DND-41 (cell line): ENCODE results near the gene C1orf52.

ENCODE experiments used
- ATAC-seq: fragments of 200-7000 bp; cut with Tn5 transposase; 3 replicates; pipeline ENCODE4 v1.9.1; 2021; ENCODE audit warnings: low read depth; ENCODE audit not compliant: insufficient read depth
- DNase-seq: peaks from one replicate; pipeline ENCODE4 v3.0.0-alpha.2; 2020
- H2AFZ ChIP-seq: 2 replicates; pipeline ENCODE4 v1.6.0; 2012; ENCODE audit warnings: low read depth, low read length
- H3K27ac ChIP-seq: 2 replicates; pipeline ENCODE4 v1.5.1; 2012; ENCODE audit warnings: low read length, inconsistent platforms
- H3K27me3 ChIP-seq: fragments of 200-600 bp; sonication (generic); 2 replicates; pipeline ENCODE4 v1.6.0; 2012; ENCODE audit warnings: low read length, mild to moderate bottlenecking, inconsistent platforms; ENCODE audit not compliant: insufficient read depth, poor library complexity
- H3K36me3 ChIP-seq: 2 replicates; pipeline ENCODE4 v1.5.1; 2012; ENCODE audit warnings: low read length, inconsistent platforms; ENCODE audit not compliant: insufficient read depth
- H3K4me1 ChIP-seq: 2 replicates; pipeline ENCODE4 v1.5.1; 2012; ENCODE audit warnings: mild to moderate bottlenecking, low read length; ENCODE audit not compliant: insufficient read depth
- H3K4me2 ChIP-seq: 2 replicates; pipeline ENCODE4 v1.6.0; 2012; ENCODE audit warnings: mild to moderate bottlenecking, moderate library complexity, low read length, inconsistent platforms; ENCODE audit not compliant: insufficient read depth
- H3K4me3 ChIP-seq, 2 experiments: fragments of 200-600 bp in 1 of 2; shearing (Covaris generic) in 1 of 2; 2 replicates each; pipeline ENCODE4 v1.5.1; 2012 to 2016; ENCODE audit warnings: inconsistent platforms in 2 of 2, low read length in 2 of 2, mild to moderate bottlenecking in 2 of 2, low read depth in 1 of 2, moderate library complexity in 1 of 2
- H3K79me2 ChIP-seq: 2 replicates; pipeline ENCODE4 v1.6.0; 2012; ENCODE audit warnings: low read length, inconsistent platforms; ENCODE audit not compliant: insufficient read depth
- H3K9ac ChIP-seq: 2 replicates; pipeline ENCODE4 v1.6.0; 2012; ENCODE audit warnings: low read depth, mild to moderate bottlenecking, inconsistent platforms, low read length, moderate library complexity
- H3K9me3 ChIP-seq: 2 replicates; pipeline ENCODE4 v1.5.1; 2012; ENCODE audit warnings: low read length, moderate library complexity, mild to moderate bottlenecking, inconsistent platforms; ENCODE audit not compliant: insufficient read depth, severe bottlenecking
- H4K20me1 ChIP-seq: 2 replicates; pipeline ENCODE4 v1.6.0; 2012; ENCODE audit warnings: low read length; ENCODE audit not compliant: insufficient read depth
- EZH2 ChIP-seq: IDR thresholded peaks from 3 replicates; pipeline ENCODE4 v1.6.1; 2012; ENCODE audit warnings: borderline replicate concordance, low read depth, mild to moderate bottlenecking, moderate library complexity, low read length, inconsistent platforms; ENCODE audit not compliant: severe bottlenecking
- TF ChIP-seq, protein P1 (sequence below): IDR thresholded peaks from 2 replicates; pipeline ENCODE4 v1.5.1; 2012; ENCODE audit warnings: borderline replicate concordance, low read length, moderate library complexity, mild to moderate bottlenecking; ENCODE audit not compliant: poor library complexity, severe bottlenecking; ENCODE audit errors: extremely low read depth

C1orf52 gene

GRCh38 chr1:85225624-85226380 lies 33.7 kb downstream of the C1orf52 start:
- H3K9ac ChIP-seq = no peak overlapping the region
- H3K4me1 ChIP-seq = no peaks in the 10 kb centered on the region
- no peak overlapping the region for H2AFZ ChIP-seq
- H3K27ac ChIP-seq = no peak overlapping the region
- no peaks in the 10 kb centered on the region for H3K36me3 ChIP-seq
- H3K4me3 ChIP-seq = no peak overlapping the region
- no peaks in the 10 kb centered on the region for H3K79me2 ChIP-seq
- no peaks in the 10 kb centered on the region for H3K27me3 ChIP-seq
- ATAC-seq = no peak
- H3K4me2 ChIP-seq = no peak overlapping the region
- DNase-seq = no peak
- no peak for TF ChIP-seq EZH2
- TF ChIP-seq, protein P1, sequence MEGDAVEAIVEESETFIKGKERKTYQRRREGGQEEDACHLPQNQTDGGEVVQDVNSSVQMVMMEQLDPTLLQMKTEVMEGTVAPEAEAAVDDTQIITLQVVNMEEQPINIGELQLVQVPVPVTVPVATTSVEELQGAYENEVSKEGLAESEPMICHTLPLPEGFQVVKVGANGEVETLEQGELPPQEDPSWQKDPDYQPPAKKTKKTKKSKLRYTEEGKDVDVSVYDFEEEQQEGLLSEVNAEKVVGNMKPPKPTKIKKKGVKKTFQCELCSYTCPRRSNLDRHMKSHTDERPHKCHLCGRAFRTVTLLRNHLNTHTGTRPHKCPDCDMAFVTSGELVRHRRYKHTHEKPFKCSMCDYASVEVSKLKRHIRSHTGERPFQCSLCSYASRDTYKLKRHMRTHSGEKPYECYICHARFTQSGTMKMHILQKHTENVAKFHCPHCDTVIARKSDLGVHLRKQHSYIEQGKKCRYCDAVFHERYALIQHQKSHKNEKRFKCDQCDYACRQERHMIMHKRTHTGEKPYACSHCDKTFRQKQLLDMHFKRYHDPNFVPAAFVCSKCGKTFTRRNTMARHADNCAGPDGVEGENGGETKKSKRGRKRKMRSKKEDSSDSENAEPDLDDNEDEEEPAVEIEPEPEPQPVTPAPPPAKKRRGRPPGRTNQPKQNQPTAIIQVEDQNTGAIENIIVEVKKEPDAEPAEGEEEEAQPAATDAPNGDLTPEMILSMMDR = no peak
- H3K9me3 ChIP-seq = no peaks in the 10 kb centered on the region
- H4K20me1 ChIP-seq = no peaks in the 10 kb centered on the region

DNA sequence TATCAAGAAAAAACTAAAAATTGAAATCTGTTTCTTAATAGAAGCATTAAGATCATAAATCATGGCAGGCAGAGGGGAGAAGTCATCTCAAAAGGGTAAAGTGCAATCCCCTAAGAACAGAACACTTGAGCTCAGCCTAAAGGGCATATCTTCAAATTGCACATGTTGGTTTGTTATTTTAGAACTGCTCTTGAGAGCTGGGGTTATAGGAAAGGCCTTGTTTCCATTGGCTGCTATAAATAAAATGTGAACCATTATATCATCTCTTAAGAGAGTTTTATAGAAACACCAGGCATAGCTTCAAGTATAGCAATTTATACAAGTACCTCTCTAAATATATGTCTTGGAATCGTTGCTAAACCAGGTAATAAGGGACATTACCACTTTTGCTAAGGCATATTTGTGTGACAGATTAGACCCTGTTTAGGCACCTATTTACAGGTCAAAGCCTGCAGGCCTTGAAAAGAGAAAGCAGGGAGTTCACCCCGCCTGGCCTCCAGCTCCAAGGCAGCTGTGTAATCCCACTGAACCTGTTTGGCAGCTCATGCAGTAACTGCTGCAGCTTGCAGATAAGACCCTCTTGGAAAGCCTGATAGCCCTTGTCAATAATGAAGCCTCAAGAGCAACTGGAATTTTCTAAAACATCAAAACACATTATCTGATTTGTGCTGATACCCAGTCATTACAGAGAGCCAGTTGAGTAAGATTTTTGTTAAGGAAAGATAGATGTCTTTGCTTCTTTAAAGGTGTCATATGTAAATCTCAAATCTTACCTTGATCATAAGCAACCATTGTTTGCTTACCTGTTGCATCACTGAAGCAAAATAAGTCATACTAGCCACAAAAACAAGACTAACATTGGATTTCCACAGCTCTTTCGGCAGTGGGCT lies 34.5 kb downstream of the C1orf52 start:
- H3K9ac ChIP-seq = no peak overlapping the region
- H4K20me1 ChIP-seq = no peaks in the 10 kb centered on the region
- H3K4me3 ChIP-seq = no peak overlapping the region
- H3K4me2 ChIP-seq = no peak overlapping the region
- no peak for TF ChIP-seq EZH2
- TF ChIP-seq, protein P1 = no peak
- H3K27ac ChIP-seq = no peak overlapping the region
- DNase-seq (no peak), ATAC-seq (no peak)
- no peaks in the 10 kb centered on the region for H3K9me3 ChIP-seq
- H3K36me3 ChIP-seq = no peaks in the 10 kb centered on the region
- H3K27me3 ChIP-seq = no peaks in the 10 kb centered on the region
- H2AFZ ChIP-seq = no peak overlapping the region
- H3K4me1 ChIP-seq = no peaks in the 10 kb centered on the region
- H3K79me2 ChIP-seq = no peaks in the 10 kb centered on the region

DNA sequence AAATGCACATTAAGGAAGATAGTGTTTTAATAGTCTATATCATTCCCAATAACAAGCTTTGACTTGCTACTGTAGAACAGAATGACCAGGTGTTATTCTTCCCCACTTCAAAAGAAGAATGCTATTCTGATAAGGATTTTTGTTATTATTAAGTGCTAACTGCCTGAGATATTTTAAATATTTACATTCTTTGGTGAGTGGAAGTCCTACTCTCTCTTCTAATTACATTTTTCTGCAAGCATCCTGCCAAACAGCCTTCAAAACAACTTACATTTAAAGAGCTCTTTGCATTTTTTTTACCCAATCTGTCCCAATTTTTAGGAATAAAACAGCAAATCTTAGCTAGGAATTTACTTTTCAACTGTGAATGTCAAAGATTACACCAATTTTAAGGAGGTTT lies 35.2 kb downstream of the C1orf52 start:
- Histone ChIP-seq H3K27me3 (no peaks in the 10 kb centered on the region), H3K4me3 (no peak overlapping the region), H3K79me2 (no peaks in the 10 kb centered on the region), H2AFZ (no peak overlapping the region), H3K36me3 (no peaks in the 10 kb centered on the region), H3K27ac (no peak overlapping the region), H3K9ac (no peak overlapping the region), H3K9me3 (no peaks in the 10 kb centered on the region), H4K20me1 (no peaks in the 10 kb centered on the region), H3K4me1 (no peaks in the 10 kb centered on the region), H3K4me2 (no peak overlapping the region)
- DNase-seq (no peak), ATAC-seq (no peak)
- no peak for TF ChIP-seq EZH2
- TF ChIP-seq, protein P1 = no peak
